Measurements from ENCODE around the gene LRMDA. TPM values are rescaled to one million over a fixed set of nuclear protein-coding genes. Genes with fewer than 3 reads are reported as not detected.
A peak's percentile ranks its signal among the peaks of the same experiment; 100 is the strongest.
"Not testable (repeated sequence)": the region's sequence is repeated elsewhere in the genome, so short reads cannot be mapped to it uniquely, and the experiment has no call there.

LRMDA gene
- total RNA-seq, 1 experiment from 2014 or later, result 1.2 TPM

GRCh38 chr10:76583711-76584161, 1152.3 kb downstream of the LRMDA start:
- H3K79me2 ChIP-seq (ENCODE audit: low read length), result no peaks in the 10 kb centered on the region
- no peaks in the 10 kb centered on the region for H3K9me2 ChIP-seq (replicated peaks; ENCODE audit: low read length)
- ATAC-seq (peak; percentile 95), DNase-seq (peak; percentile 100)
- no peak overlapping the region for H3K9ac ChIP-seq (ENCODE audit: low read length)
- no peak overlapping the region; the same call in 1 of the 2 replicates for H2AFZ ChIP-seq (ENCODE audit: low read length)
- ChIA-PET POLR2A (ENCODE audit: unreplicated experiment) (no interaction called here), CTCF (no interaction called here)
- no peaks in the 10 kb centered on the region for H3K27me3 ChIP-seq (ENCODE audit: low read length)
- TF ChIP-seq EZH2phosphoT487 (IDR thresholded peaks at IDR 0.05; ENCODE audit: borderline replicate concordance, low read length) (no peak), EZH2 (IDR thresholded peaks at IDR 0.05; ENCODE audit: low read length, unreplicated experiment) (no peak), CTCF (conservative IDR thresholded peaks at IDR 0.05; ENCODE audit: low read depth, low read length) (no peak)
- H3K4me1 ChIP-seq (ENCODE audit: insufficient read depth, low read length), result peaks cover 35% of the 10 kb centered on the region
- H3K4me2 ChIP-seq (ENCODE audit: low read length), result peak overlapping the region; percentile 53
- H3K27ac ChIP-seq (ENCODE audit: low read length), result peak overlapping the region; percentile 4
- H3K9me3 ChIP-seq (ENCODE audit: low read length), result no peaks in the 10 kb centered on the region
- no peaks in the 10 kb centered on the region for H3K36me3 ChIP-seq (ENCODE audit: low read depth, low read length)
- intact Hi-C loops (cut with micrococcal nuclease), result no loop called here
- H4K20me1 ChIP-seq (ENCODE audit: low read length), result no peaks in the 10 kb centered on the region
- no TSS peak for BruUV-seq (replicated peaks)
- H3F3A ChIP-seq (ENCODE audit: low read length, unreplicated experiment), result peaks cover 8% of the 10 kb centered on the region
- peak overlapping the region; percentile 6; the same call in 1 of the 2 replicates for H3K4me3 ChIP-seq (ENCODE audit: low read length)

- peaks cover 35% of the 10 kb centered on the region for H3K4me1 ChIP-seq (ENCODE audit: insufficient read depth, low read length)
- intact Hi-C loops (cut with micrococcal nuclease); H3K9me3 ChIP-seq (ENCODE audit: low read length); CTCF ChIA-PET; H3K27me3 ChIP-seq (ENCODE audit: low read length); H3F3A ChIP-seq (ENCODE audit: low read length, unreplicated experiment); POLR2A ChIA-PET (ENCODE audit: unreplicated experiment); H3K9ac ChIP-seq (ENCODE audit: low read length); H3K9me2 ChIP-seq (replicated peaks; ENCODE audit: low read length); H4K20me1 ChIP-seq (ENCODE audit: low read length); H3K79me2 ChIP-seq (ENCODE audit: low read length); H2AFZ ChIP-seq (ENCODE audit: low read length); BruUV-seq (replicated peaks); ATAC-seq; H3K36me3 ChIP-seq (ENCODE audit: low read depth, low read length): not testable (repeated sequence)
- H3K4me3 ChIP-seq (ENCODE audit: low read length), result peak overlapping the region; percentile 6; the same call in 1 of the 2 replicates
- peak overlapping the region; percentile 53 for H3K4me2 ChIP-seq (ENCODE audit: low read length)
- peak overlapping the region; percentile 4; the same call in 1 of the 2 replicates for H3K27ac ChIP-seq (ENCODE audit: low read length)
- peak; percentile 53 for DNase-seq
Observed at GRCh38 chr10:76584466-76584865, 1153.0 kb downstream of the LRMDA start.

Small RNA genes within 50 kb of the gene (microRNA-seq; reads per million reads assigned to microRNA genes)
- gene MIR606 (ENCODE audit: unreplicated experiment), result not detected

Other genes starting within 250 kb of the LRMDA start
- gene VDAC2, start 220.8 kb upstream of the LRMDA start, total RNA-seq (2014; rRNA removed), result 463 and 542 TPM in 2 replicates
- 183 and 214 TPM in 2 replicates for gene COMTD1, start 195.7 kb upstream of the LRMDA start, total RNA-seq (2014; rRNA removed)
- 42.3 and 72.1 TPM in 2 replicates for gene ZNF503, start 29.9 kb upstream of the LRMDA start, total RNA-seq (2014; rRNA removed)